ENCODE measurements around the gene ADGRA1. TPM values are rescaled to one million over a fixed set of nuclear protein-coding genes. Genes with fewer than 3 reads are reported as not detected.
"Not testable (repeated sequence)": the region's sequence is repeated elsewhere in the genome, so short reads cannot be mapped to it uniquely, and the experiment has no call there.

Gene ADGRA1
- total RNA-seq, 4 donors from 2014 or later: under 0.01 TPM; not detected in 3

DNA sequence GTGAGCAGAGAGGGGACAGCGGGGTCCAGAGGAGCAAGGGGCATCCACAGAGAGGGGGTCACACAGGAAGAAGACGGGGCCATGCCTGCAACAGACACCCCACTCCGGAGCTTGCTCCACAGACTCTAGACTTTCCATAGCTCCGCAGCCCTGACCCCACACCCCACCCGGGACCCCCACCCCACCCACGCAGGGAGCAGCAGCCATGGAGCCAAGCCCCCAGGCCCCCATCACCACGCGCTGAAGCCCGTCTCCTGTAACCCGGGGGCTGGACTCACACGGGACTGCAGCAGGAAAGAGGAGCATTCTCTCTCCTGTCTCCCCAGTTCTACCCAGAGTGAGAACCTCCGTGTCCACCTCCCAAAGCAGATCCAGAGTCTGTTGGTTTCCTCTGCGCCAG is 38.8 kb upstream of the ADGRA1 start:
- H3K27ac ChIP-seq: no peak overlapping the region
- no peak for DNase-seq (ENCODE audit: low spot score in 2 of 2)
- 77 to 83% methylated on average over 5 to 12 of the region's 13 CpGs for WGBS, 2 donors
- no peak overlapping the region for H3K4me3 ChIP-seq
- TF ChIP-seq POLR2A (IDR thresholded peaks at IDR 0.05) (no peak), EP300 (IDR thresholded peaks at IDR 0.05) (no peak)
- TF ChIP-seq, protein P1, sequence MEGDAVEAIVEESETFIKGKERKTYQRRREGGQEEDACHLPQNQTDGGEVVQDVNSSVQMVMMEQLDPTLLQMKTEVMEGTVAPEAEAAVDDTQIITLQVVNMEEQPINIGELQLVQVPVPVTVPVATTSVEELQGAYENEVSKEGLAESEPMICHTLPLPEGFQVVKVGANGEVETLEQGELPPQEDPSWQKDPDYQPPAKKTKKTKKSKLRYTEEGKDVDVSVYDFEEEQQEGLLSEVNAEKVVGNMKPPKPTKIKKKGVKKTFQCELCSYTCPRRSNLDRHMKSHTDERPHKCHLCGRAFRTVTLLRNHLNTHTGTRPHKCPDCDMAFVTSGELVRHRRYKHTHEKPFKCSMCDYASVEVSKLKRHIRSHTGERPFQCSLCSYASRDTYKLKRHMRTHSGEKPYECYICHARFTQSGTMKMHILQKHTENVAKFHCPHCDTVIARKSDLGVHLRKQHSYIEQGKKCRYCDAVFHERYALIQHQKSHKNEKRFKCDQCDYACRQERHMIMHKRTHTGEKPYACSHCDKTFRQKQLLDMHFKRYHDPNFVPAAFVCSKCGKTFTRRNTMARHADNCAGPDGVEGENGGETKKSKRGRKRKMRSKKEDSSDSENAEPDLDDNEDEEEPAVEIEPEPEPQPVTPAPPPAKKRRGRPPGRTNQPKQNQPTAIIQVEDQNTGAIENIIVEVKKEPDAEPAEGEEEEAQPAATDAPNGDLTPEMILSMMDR (IDR thresholded peaks at IDR 0.05): no peak
- H3K9me3 ChIP-seq: no peaks in the 10 kb centered on the region
- no peaks in the 10 kb centered on the region for H3K36me3 ChIP-seq
- H3K4me1 ChIP-seq: peaks cover 0 to 5% (median 0%) of the 10 kb centered on the region in 4 donors
- H3K27me3 ChIP-seq: peaks cover 0 to 5% of the 10 kb centered on the region in 2 donors

DNA sequence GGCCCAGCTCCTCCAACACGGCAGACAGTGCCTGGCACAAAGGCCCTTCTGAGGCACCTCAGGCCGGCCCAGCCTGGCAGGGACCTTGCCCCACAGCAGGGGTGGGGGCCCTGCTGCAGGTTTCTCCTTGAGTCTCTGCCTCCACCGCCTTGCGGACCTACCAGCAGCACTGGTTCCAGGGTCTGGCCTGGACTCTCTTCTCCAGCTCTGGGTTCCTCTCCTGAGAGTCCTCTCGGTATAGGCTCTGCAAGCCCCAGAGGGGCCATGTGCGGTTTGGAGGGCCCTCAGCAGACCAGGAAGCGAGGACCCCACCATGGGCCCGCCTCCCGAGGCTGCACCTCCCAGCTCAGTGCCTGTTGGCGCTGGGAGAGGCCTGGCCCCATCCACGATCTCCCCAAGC is 38.1 kb upstream of the ADGRA1 start:
- Histone ChIP-seq H3K36me3 (no peaks in the 10 kb centered on the region), H3K27me3 (peaks cover 0 to 5% of the 10 kb centered on the region in 2 donors), H3K27ac (no peak overlapping the region), H3K9me3 (no peaks in the 10 kb centered on the region), H3K4me1 (peaks cover 0 to 1% (median 0%) of the 10 kb centered on the region in 4 donors), H3K4me3 (no peak overlapping the region)
- WGBS, 2 donors: 87 to 89% methylated on average over 6 to 7 of the region's 11 CpGs
- DNase-seq (ENCODE audit: low spot score in 2 of 2): no peak
- TF ChIP-seq, protein P1 (IDR thresholded peaks at IDR 0.05): no peak
- TF ChIP-seq EP300 (IDR thresholded peaks at IDR 0.05): no peak
- no peak for TF ChIP-seq POLR2A (IDR thresholded peaks at IDR 0.05)

DNA sequence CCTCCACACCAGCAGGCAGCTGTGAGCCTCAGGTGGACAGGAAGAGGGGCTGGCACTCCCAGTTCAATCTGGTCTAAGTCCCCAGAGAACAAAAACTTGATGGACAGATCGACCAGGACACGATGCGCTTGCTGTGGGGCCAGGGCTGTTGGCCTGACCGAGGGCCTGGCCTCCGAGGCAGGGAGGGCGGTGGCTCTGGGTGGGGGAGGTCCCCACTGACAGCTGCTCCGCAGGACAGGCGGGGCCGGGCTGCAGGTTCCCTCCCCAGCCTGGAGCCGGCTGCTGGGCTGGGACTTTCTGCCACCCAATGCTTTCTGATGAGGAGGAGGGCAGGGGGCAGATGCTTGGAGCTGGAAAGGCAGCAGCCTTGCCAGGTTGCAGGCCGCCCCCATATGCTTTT is 37.4 kb upstream of the ADGRA1 start:
- Histone ChIP-seq H3K4me3 (no peak overlapping the region), H3K27me3 (peaks cover 0 to 6% of the 10 kb centered on the region in 2 donors), H3K4me1 (no peaks in the 10 kb centered on the region), H3K36me3 (no peaks in the 10 kb centered on the region), H3K9me3 (no peaks in the 10 kb centered on the region), H3K27ac (no peak overlapping the region)
- 53 to 65% methylated on average over 11 of the region's 11 CpGs for WGBS, 2 donors
- TF ChIP-seq, protein P1 (IDR thresholded peaks at IDR 0.05): no peak
- TF ChIP-seq POLR2A (IDR thresholded peaks at IDR 0.05) (no peak), EP300 (IDR thresholded peaks at IDR 0.05) (no peak)
- DNase-seq (ENCODE audit: low spot score in 2 of 2): no peak

DNA sequence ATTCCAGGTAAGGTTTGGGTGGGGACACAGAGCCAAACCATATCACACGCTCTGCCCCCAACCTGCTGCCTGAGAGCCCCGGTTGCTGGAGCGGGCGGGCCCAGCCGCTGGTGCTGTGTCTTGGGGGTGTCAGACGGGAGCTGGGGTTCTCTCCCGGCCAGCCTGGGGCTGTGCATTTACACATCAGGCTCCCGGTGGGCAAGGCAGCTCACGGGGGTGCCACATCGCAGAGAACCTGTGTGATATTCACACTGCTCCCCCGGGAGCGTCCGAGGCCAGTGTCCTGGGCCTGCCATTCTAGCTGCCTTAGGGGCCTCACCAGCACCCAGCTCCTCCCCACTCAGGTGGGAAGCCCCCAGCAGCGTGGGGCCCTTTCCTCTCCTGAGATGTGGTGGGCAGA is 35.6 kb upstream of the ADGRA1 start:
- no peak for DNase-seq (ENCODE audit: low spot score in 2 of 2)
- TF ChIP-seq, protein P1 (IDR thresholded peaks at IDR 0.05): no peak
- TF ChIP-seq EP300 (IDR thresholded peaks at IDR 0.05): no peak
- TF ChIP-seq POLR2A (IDR thresholded peaks at IDR 0.05): no peak
- Histone ChIP-seq H3K36me3 (no peaks in the 10 kb centered on the region), H3K27me3 (peaks cover 0 to 14% of the 10 kb centered on the region in 2 donors), H3K27ac (no peak overlapping the region), H3K9me3 (no peaks in the 10 kb centered on the region), H3K4me3 (no peak overlapping the region), H3K4me1 (no peaks in the 10 kb centered on the region)
- WGBS, 2 donors: 81 to 85% methylated on average over 12 to 14 of the region's 14 CpGs

DNA sequence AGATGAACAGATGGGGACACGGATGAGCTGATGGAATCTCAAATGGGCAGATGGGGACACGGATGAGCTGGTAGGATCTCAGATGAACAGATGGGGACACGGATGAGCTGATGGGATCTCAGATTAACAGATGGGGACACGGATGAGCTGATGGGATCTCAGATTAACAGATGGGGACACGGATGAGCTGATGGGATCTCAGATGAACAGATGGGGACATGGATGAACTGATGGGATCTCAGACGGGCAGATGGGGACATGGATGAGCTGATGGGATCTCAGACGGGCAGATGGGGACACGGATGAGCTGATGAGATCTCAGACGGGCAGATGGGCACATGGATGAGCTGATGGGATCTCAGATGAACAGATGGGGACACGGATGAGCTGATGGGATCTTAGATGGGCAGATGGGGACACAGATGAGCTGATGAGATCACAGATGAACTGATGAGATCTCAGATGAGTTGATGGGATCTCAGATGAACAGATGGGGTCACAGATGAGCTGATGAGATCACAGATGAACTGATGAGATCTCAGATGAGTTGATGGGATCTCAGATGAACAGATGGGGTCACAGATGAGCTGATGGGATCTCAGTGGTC is 34.1 kb upstream of the ADGRA1 start:
- not testable (repeated sequence) for DNase-seq (ENCODE audit: low spot score in 2 of 2); H3K27ac ChIP-seq; H3K4me1 ChIP-seq; H3K4me3 ChIP-seq; H3K36me3 ChIP-seq; H3K9me3 ChIP-seq
- WGBS, 2 donors: 87% methylated on average over 10 of the region's 10 CpGs
- H3K27me3 ChIP-seq: peaks cover 0 to 13% of the 10 kb centered on the region in 2 donors
